ENCODE data around the gene S100A1. TPM values are rescaled to one million over a fixed set of nuclear protein-coding genes. Genes with fewer than 3 reads are reported as not detected.

Gene S100A1
- total RNA-seq, 1 donor from 2014 or later = not detected

DNA sequence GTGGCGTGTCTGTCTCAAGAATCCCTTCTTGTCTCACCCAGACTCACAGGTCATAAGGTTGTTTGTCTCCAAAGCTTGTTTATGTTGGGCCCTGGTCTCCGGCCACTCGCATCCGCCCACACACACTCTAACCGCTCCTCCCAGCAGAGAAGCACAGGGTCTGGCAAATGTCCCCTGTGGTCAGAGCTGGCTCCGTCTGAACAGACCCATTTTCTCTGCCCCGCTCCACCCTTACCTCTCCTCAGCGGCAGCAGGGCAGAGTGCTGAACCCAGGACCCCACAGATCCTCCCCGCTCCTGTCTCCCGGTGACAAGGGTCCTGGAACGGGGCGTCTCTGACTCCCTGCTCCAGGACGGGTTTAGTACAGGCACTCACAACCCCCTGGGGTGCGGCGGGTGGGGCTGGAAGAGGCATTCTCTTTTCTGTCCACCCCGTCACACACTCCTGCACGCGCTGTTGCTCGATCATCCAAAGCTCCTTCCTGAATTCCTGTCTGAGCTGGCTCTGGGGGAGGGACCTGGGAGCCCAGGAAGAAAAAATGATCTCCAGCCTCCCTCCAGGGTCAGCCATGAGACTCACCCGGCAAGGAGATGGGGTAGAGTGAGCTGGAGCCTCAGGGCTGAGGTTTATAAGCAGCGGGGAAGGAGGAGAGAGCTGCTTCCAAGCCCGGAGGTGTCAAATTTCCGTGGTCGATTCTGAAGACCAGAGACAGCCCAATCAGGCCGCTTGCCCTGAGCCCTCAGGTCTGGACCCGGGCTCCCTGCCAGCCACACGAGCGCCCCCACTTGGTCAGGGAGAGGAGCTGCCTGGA is 1.1 kb upstream of the S100A1 start, which contains the start of gene S100A13:
Gene S100A13 (minus strand): TSS at position 602 of the 811 bp plus-strand sequence. CDS start 1,033 bp downstream, outside the sequence.
- H3K36me3 Mint-ChIP-seq (ENCODE audit: insufficient read depth) = peaks cover 7% of the 10 kb centered on the region
- peaks cover 34% of the 10 kb centered on the region for H3K4me1 Mint-ChIP-seq (ENCODE audit: low read depth)
- DNase-seq (ENCODE audit: low spot score, unreplicated experiment) = peak; percentile 85
- TF ChIP-seq, protein P1, sequence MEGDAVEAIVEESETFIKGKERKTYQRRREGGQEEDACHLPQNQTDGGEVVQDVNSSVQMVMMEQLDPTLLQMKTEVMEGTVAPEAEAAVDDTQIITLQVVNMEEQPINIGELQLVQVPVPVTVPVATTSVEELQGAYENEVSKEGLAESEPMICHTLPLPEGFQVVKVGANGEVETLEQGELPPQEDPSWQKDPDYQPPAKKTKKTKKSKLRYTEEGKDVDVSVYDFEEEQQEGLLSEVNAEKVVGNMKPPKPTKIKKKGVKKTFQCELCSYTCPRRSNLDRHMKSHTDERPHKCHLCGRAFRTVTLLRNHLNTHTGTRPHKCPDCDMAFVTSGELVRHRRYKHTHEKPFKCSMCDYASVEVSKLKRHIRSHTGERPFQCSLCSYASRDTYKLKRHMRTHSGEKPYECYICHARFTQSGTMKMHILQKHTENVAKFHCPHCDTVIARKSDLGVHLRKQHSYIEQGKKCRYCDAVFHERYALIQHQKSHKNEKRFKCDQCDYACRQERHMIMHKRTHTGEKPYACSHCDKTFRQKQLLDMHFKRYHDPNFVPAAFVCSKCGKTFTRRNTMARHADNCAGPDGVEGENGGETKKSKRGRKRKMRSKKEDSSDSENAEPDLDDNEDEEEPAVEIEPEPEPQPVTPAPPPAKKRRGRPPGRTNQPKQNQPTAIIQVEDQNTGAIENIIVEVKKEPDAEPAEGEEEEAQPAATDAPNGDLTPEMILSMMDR (IDR thresholded peaks at IDR 0.05; ENCODE audit: unreplicated experiment) = peak; percentile 84
- H3K27ac Mint-ChIP-seq = peak within 1 kb of the TSS; percentile 99
- H3K27me3 Mint-ChIP-seq = no peaks in the 10 kb centered on the region
- peak within 1 kb of the TSS; percentile 92 for H3K4me3 Mint-ChIP-seq (ENCODE audit: low read depth)
- H3K9me3 Mint-ChIP-seq (ENCODE audit: low read depth) = no peaks in the 10 kb centered on the region

DNA sequence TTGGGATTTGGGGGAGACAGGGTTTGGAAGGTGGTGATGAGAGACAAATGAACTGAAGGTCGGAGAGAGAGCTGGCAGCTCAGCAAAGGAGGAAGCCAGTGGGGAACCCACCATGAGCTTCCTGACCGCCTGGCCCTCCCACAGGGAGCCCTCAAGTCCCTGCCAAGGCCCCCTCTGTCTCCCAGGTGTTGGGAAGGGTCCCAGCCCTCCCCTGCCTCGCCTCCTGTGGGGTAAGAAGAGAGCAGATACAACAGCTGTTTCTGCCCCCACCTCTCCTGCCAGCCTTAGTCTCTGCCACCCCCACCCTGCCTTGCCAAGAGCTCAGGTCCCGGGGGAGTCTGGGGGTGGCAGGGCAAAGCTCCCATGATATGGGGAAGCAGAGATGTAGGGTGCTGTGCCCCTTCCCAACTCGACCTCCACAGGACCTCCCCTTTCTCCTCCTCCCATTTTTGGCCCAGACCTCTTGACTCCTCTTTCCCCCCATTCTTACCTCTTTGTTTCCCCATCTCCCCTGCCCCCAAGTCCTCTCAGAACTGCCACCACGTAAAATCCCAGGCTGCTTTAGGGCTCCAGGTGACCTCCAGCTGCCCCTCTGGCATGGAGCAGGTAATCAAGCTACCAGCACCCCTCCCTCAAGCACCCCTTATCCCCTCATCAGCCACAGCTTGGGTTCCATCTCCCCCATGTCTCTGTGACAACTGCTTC is 556 bp downstream of the S100A1 start:
- DNase-seq (ENCODE audit: low spot score, unreplicated experiment) = no peak
- Mint-ChIP-seq H3K9me3 (ENCODE audit: low read depth) (peaks cover 4% of the 10 kb centered on the region), H3K27ac (no peak overlapping the region), H3K4me3 (ENCODE audit: low read depth) (no peak overlapping the region), H3K27me3 (no peaks in the 10 kb centered on the region), H3K36me3 (ENCODE audit: insufficient read depth) (peaks cover 3% of the 10 kb centered on the region), H3K4me1 (ENCODE audit: low read depth) (peaks cover 34% of the 10 kb centered on the region)
- TF ChIP-seq, protein P1 (IDR thresholded peaks at IDR 0.05; ENCODE audit: unreplicated experiment) = no peak

DNA sequence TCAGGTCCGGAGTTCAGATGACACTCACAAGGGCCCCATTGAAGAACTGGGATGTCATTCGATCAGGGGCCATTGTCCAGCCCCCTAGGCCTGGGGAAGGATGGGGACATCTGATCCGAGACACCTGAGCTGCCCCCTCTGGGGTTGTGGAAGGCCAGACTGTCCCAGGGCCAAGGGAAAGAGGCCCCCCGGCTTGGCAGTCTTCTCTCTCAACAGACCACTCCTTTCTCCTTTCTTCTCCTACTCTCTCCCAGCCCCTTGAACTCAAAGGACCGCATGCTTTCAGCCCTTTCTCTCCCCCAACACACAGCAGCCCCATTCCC is 1.1 kb downstream of the S100A1 start:
- Mint-ChIP-seq H3K9me3 (ENCODE audit: low read depth) (peaks cover 4% of the 10 kb centered on the region), H3K4me3 (ENCODE audit: low read depth) (no peak overlapping the region), H3K4me1 (ENCODE audit: low read depth) (peaks cover 35% of the 10 kb centered on the region), H3K27me3 (no peaks in the 10 kb centered on the region), H3K27ac (no peak overlapping the region), H3K36me3 (ENCODE audit: insufficient read depth) (peaks cover 3% of the 10 kb centered on the region)
- TF ChIP-seq, protein P1 (IDR thresholded peaks at IDR 0.05; ENCODE audit: unreplicated experiment) = no peak
- DNase-seq (ENCODE audit: low spot score, unreplicated experiment) = no peak

DNA sequence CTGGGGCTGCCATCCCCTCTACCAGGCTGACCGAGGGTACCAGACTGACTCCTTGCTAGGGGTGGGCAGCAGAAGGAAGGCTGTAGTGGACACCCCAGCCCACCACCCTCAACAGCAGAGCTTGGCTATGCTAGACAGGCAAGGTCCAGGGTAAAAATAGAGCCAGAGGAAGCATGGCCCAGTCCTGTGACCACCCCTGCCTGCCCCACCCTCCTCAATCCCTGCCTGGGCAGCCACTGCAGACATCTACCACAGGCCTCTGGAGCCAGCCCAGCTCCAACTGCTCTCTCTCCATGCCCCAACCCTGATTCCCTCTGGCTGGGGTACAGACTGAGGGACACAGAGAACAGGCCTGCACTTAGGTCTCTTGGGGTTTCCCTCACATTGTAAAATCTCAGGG is 1.7 kb downstream of the S100A1 start:
- Mint-ChIP-seq H3K36me3 (ENCODE audit: insufficient read depth) (peaks cover 3% of the 10 kb centered on the region), H3K4me1 (ENCODE audit: low read depth) (peaks cover 36% of the 10 kb centered on the region), H3K27ac (peak overlapping the region; percentile 56), H3K4me3 (ENCODE audit: low read depth) (no peak overlapping the region), H3K27me3 (no peaks in the 10 kb centered on the region), H3K9me3 (ENCODE audit: low read depth) (peaks cover 4% of the 10 kb centered on the region)
- TF ChIP-seq, protein P1 (IDR thresholded peaks at IDR 0.05; ENCODE audit: unreplicated experiment) = no peak
- no peak for DNase-seq (ENCODE audit: low spot score, unreplicated experiment)

DNA sequence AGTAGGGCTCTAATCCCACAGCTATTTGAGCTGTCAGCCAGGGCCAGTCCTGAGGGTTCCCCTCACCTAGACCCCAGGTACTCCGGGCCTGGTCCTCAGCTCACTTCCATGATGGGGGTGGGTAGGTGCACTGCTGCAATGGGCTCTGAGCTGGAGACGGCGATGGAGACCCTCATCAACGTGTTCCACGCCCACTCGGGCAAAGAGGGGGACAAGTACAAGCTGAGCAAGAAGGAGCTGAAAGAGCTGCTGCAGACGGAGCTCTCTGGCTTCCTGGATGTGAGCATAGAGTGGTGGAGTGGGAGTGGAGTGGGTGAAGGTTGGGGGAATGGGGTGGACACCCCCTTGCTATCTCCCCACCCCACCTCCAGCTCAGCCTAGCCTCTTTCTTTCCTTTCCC is 2.1 kb downstream of the S100A1 start:
- TF ChIP-seq, protein P1 (IDR thresholded peaks at IDR 0.05; ENCODE audit: unreplicated experiment) = no peak
- Mint-ChIP-seq H3K27ac (peak overlapping the region; percentile 56), H3K4me3 (ENCODE audit: low read depth) (no peak overlapping the region)

More for the DNA sequence above, 2.1 kb downstream of the S100A1 start:
- H3K9me3 Mint-ChIP-seq (ENCODE audit: low read depth) = peaks cover 4% of the 10 kb centered on the region
- DNase-seq (ENCODE audit: low spot score, unreplicated experiment) = no peak
- H3K27me3 Mint-ChIP-seq = no peaks in the 10 kb centered on the region
- peaks cover 3% of the 10 kb centered on the region for H3K36me3 Mint-ChIP-seq (ENCODE audit: insufficient read depth)
- peaks cover 37% of the 10 kb centered on the region for H3K4me1 Mint-ChIP-seq (ENCODE audit: low read depth)

Measured in progenitor cell of endocrine pancreas (in vitro differentiated cells).